ENCODE results near the gene RPS19. TPM values are rescaled to one million over a fixed set of nuclear protein-coding genes. Genes with fewer than 3 reads are reported as not detected.
"Not testable (repeated sequence)": the region's sequence is repeated elsewhere in the genome, so short reads cannot be mapped to it uniquely, and the experiment has no call there.

RPS19 gene
- total RNA-seq, 1 donor from 2014 or later: 1,209 TPM

GRCh38 chr19:41860419-41861115 is 512 bp downstream of the RPS19 start:
- DNase-seq (ENCODE audit: low read depth in 2 of 2): peak; percentile 33 to 54

- no peak for DNase-seq (ENCODE audit: low read depth in 2 of 2)
These were observed 1.2 kb downstream of the RPS19 start for GRCh38 chr19:41861116-41861768.

GRCh38 chr19:41861846-41862245 is 1.8 kb downstream of the RPS19 start:
- DNase-seq (ENCODE audit: low read depth in 2 of 2): no peak

- no peak for DNase-seq (ENCODE audit: low read depth in 2 of 2)
These were observed 2.5 kb downstream of the RPS19 start for GRCh38 chr19:41862445-41862986.

- DNase-seq (ENCODE audit: low read depth in 2 of 2): no peak
These were observed 3.3 kb downstream of the RPS19 start for GRCh38 chr19:41863209-41863931.

GRCh38 chr19:41864374-41864773 is 4.3 kb downstream of the RPS19 start:
- no peak for DNase-seq (ENCODE audit: low read depth in 2 of 2)

GRCh38 chr19:41866284-41866683 is 6.2 kb downstream of the RPS19 start:
- DNase-seq (ENCODE audit: low read depth in 2 of 2): no peak

- DNase-seq (ENCODE audit: low read depth in 2 of 2): no peak
These were observed 8.3 kb downstream of the RPS19 start for GRCh38 chr19:41868120-41868988.

GRCh38 chr19:41868989-41869300 is 8.9 kb downstream of the RPS19 start:
- no peak for DNase-seq (ENCODE audit: low read depth in 2 of 2)

GRCh38 chr19:41869374-41869955 is 9.4 kb downstream of the RPS19 start:
- DNase-seq (ENCODE audit: low read depth in 2 of 2): no peak

GRCh38 chr19:41870401-41870873 is 10.4 kb downstream of the RPS19 start:
- no peak for DNase-seq (ENCODE audit: low read depth in 2 of 2)

- no peak for DNase-seq (ENCODE audit: low read depth in 2 of 2)
These were observed 11.7 kb downstream of the RPS19 start for GRCh38 chr19:41871573-41872383.

GRCh38 chr19:41872384-41872774 is 12.3 kb downstream of the RPS19 start:
- DNase-seq (ENCODE audit: low read depth in 2 of 2): no peak

- peak; percentile 62 to 73 for DNase-seq (ENCODE audit: low read depth in 2 of 2)
These were observed 13.0 kb downstream of the RPS19 start for GRCh38 chr19:41872775-41873647.

GRCh38 chr19:41875973-41876372 is 15.9 kb downstream of the RPS19 start:
- DNase-seq (ENCODE audit: low read depth in 2 of 2): not testable (repeated sequence)

GRCh38 chr19:41876847-41877832 is 17.1 kb downstream of the RPS19 start, which contains the start of gene CD79A:
Gene CD79A, plus strand, starts transcription at chr19:41877279. Its CDS starts 26 bp downstream, at chr19:41877305.
- DNase-seq (ENCODE audit: low read depth in 2 of 2): no peak
